ENCODE results near the gene ZFP36L1. TPM values are rescaled to one million over a fixed set of nuclear protein-coding genes. Genes with fewer than 3 reads are reported as not detected.

Gene ZFP36L1
- total and polyA plus RNA-seq, 2 of the 13 experiments (the other 11 are each of a cell fraction or from before 2014, with no cell fraction given), result 7.4 to 10.2 TPM

- TF ChIP-seq YY1 (IDR thresholded peaks at IDR 0.05; ENCODE audit: insufficient read depth, insufficient replicate concordance, low read depth, low read length) (peak; percentile 67), SRF (IDR thresholded peaks at IDR 0.05; ENCODE audit: low read depth, low read length) (no peak), CSRNP2 (CRISPR knock-in tag; conservative IDR thresholded peaks at IDR 0.05; ENCODE audit: low read depth) (no peak), KAT2B (IDR thresholded peaks at IDR 0.05; ENCODE audit: borderline replicate concordance, low read depth, low read length) (no peak), ZGPAT (CRISPR knock-in tag; IDR thresholded peaks at IDR 0.05) (peak; percentile 62; the same call in 1 of the 2 replicates), ARHGAP35 (CRISPR knock-in tag; IDR thresholded peaks at IDR 0.05; ENCODE audit: borderline replicate concordance) (peak; percentile 71; the same call in 1 of the 2 replicates), ELF1 (CRISPR knock-in tag; IDR thresholded peaks at IDR 0.05) (peak; percentile 76), MED13 (CRISPR knock-in tag; IDR thresholded peaks at IDR 0.05) (no peak), NR2F1 (CRISPR knock-in tag; IDR thresholded peaks at IDR 0.05) (no peak), ZNF772 (CRISPR knock-in tag; IDR thresholded peaks at IDR 0.05) (peak; percentile 68; the same call in 1 of the 2 replicates), ZNF710 (CRISPR knock-in tag; IDR thresholded peaks at IDR 0.05; ENCODE audit: borderline replicate concordance) (no peak; the same call in 1 of the 2 replicates), ZNF839 (CRISPR knock-in tag; IDR thresholded peaks at IDR 0.05; ENCODE audit: borderline replicate concordance) (0 out of 2 replicates have a peak, but pooled peaks have one; percentile 77), EEA1 (CRISPR knock-in tag; IDR thresholded peaks at IDR 0.05; ENCODE audit: borderline replicate concordance) (no peak), NPAS2 (CRISPR knock-in tag; IDR thresholded peaks at IDR 0.05; ENCODE audit: borderline replicate concordance) (no peak), ZSCAN22 (CRISPR knock-in tag; IDR thresholded peaks at IDR 0.05) (no peak)
- TF ChIP-seq, protein P1, sequence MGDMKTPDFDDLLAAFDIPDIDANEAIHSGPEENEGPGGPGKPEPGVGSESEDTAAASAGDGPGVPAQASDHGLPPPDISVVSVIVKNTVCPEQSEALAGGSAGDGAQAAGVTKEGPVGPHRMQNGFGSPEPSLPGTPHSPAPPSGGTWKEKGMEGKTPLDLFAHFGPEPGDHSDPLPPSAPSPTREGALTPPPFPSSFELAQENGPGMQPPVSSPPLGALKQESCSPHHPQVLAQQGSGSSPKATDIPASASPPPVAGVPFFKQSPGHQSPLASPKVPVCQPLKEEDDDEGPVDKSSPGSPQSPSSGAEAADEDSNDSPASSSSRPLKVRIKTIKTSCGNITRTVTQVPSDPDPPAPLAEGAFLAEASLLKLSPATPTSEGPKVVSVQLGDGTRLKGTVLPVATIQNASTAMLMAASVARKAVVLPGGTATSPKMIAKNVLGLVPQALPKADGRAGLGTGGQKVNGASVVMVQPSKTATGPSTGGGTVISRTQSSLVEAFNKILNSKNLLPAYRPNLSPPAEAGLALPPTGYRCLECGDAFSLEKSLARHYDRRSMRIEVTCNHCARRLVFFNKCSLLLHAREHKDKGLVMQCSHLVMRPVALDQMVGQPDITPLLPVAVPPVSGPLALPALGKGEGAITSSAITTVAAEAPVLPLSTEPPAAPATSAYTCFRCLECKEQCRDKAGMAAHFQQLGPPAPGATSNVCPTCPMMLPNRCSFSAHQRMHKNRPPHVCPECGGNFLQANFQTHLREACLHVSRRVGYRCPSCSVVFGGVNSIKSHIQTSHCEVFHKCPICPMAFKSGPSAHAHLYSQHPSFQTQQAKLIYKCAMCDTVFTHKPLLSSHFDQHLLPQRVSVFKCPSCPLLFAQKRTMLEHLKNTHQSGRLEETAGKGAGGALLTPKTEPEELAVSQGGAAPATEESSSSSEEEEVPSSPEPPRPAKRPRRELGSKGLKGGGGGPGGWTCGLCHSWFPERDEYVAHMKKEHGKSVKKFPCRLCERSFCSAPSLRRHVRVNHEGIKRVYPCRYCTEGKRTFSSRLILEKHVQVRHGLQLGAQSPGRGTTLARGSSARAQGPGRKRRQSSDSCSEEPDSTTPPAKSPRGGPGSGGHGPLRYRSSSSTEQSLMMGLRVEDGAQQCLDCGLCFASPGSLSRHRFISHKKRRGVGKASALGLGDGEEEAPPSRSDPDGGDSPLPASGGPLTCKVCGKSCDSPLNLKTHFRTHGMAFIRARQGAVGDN (CRISPR knock-in tag; IDR thresholded peaks at IDR 0.05), result peak; percentile 94
- TF ChIP-seq, protein P2, sequence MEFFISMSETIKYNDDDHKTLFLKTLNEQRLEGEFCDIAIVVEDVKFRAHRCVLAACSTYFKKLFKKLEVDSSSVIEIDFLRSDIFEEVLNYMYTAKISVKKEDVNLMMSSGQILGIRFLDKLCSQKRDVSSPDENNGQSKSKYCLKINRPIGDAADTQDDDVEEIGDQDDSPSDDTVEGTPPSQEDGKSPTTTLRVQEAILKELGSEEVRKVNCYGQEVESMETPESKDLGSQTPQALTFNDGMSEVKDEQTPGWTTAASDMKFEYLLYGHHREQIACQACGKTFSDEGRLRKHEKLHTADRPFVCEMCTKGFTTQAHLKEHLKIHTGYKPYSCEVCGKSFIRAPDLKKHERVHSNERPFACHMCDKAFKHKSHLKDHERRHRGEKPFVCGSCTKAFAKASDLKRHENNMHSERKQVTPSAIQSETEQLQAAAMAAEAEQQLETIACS (CRISPR knock-in tag; IDR thresholded peaks at IDR 0.05), result no peak
These were observed 23.5 kb upstream of the ZFP36L1 start (continued) for GRCh38 chr14:68816183-68816942.

Measured in HepG2 (cell line).